ENCODE data around the gene TMTC1. TPM values are rescaled to one million over a fixed set of nuclear protein-coding genes. Genes with fewer than 3 reads are reported as not detected.

Gene TMTC1
- total RNA-seq, 1 donor from 2014 or later, result not detected

GRCh38 chr12:29672580-29672979 is 111.2 kb downstream of the TMTC1 start:
- DNase-seq (no peak), ATAC-seq (ENCODE audit: low read depth) (no peak)
- no peaks in the 10 kb centered on the region for H3K4me1 Mint-ChIP-seq
- POLR2A ChIA-PET, result no interaction called here
- no peaks in the 10 kb centered on the region for H3K27me3 Mint-ChIP-seq
- no peak for TF ChIP-seq CTCF (IDR thresholded peaks at IDR 0.05)
- CTCF ChIA-PET, result no interaction called here
- no peak overlapping the region for H3K27ac Mint-ChIP-seq
- no peaks in the 10 kb centered on the region for H3K9me3 Mint-ChIP-seq
- no peaks in the 10 kb centered on the region for H3K36me3 Mint-ChIP-seq (ENCODE audit: low read depth)
- intact Hi-C loops (cut with micrococcal nuclease), result no loop called here
- H3K4me3 Mint-ChIP-seq, result no peak overlapping the region

- CTCF ChIA-PET, result no interaction called here
- Mint-ChIP-seq H3K27me3 (no peaks in the 10 kb centered on the region), H3K4me3 (no peak overlapping the region), H3K9me3 (no peaks in the 10 kb centered on the region), H3K27ac (no peak overlapping the region), H3K36me3 (ENCODE audit: low read depth) (no peaks in the 10 kb centered on the region), H3K4me1 (no peaks in the 10 kb centered on the region)
- no peak for TF ChIP-seq CTCF (IDR thresholded peaks at IDR 0.05)
- POLR2A ChIA-PET, result no interaction called here
- intact Hi-C loops (cut with micrococcal nuclease), result no loop called here
- DNase-seq, result no peak
- ATAC-seq (ENCODE audit: low read depth), result no peak
Measured at GRCh38 chr12:29671742-29672141, 112.0 kb downstream of the TMTC1 start.

GRCh38 chr12:29667011-29667410 is 116.7 kb downstream of the TMTC1 start:
- CTCF ChIA-PET, result no interaction called here
- DNase-seq (no peak), ATAC-seq (ENCODE audit: low read depth) (no peak)
- TF ChIP-seq CTCF (IDR thresholded peaks at IDR 0.05), result no peak
- Mint-ChIP-seq H3K27ac (no peak overlapping the region), H3K4me1 (no peaks in the 10 kb centered on the region), H3K27me3 (no peaks in the 10 kb centered on the region), H3K4me3 (no peak overlapping the region), H3K36me3 (ENCODE audit: low read depth) (no peaks in the 10 kb centered on the region), H3K9me3 (no peaks in the 10 kb centered on the region)
- intact Hi-C loops (cut with micrococcal nuclease), result no loop called here
- POLR2A ChIA-PET, result no interaction called here

DNA sequence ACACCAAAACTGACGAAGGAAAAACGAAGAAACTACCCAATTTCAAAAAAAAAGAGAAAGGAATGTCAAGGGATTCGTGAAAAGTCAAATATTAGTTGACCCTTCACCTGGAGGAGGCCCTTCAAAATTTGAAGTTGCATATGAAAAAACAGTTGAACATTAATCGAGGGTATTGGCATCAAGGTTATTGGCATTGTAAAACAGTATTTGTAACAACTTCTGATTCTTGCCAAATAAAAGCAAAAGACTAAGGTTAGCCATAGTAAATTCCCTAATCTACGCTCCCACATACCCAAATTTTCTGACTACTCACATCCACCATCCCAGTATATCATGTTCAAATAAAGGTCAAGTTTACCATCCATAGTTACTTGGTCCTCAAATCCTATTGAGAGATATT is 118.6 kb downstream of the TMTC1 start:
- POLR2A ChIA-PET, result no interaction called here
- H3K4me1 Mint-ChIP-seq, result no peaks in the 10 kb centered on the region
- ATAC-seq (ENCODE audit: low read depth) (no peak), DNase-seq (no peak)
- no peak overlapping the region for H3K27ac Mint-ChIP-seq
- H3K36me3 Mint-ChIP-seq (ENCODE audit: low read depth), result no peaks in the 10 kb centered on the region
- H3K27me3 Mint-ChIP-seq, result no peaks in the 10 kb centered on the region
- no peaks in the 10 kb centered on the region for H3K9me3 Mint-ChIP-seq
- intact Hi-C loops (cut with micrococcal nuclease), result no loop called here
- CTCF ChIA-PET, result no interaction called here
- no peak overlapping the region for H3K4me3 Mint-ChIP-seq
- no peak for TF ChIP-seq CTCF (IDR thresholded peaks at IDR 0.05)

DNA sequence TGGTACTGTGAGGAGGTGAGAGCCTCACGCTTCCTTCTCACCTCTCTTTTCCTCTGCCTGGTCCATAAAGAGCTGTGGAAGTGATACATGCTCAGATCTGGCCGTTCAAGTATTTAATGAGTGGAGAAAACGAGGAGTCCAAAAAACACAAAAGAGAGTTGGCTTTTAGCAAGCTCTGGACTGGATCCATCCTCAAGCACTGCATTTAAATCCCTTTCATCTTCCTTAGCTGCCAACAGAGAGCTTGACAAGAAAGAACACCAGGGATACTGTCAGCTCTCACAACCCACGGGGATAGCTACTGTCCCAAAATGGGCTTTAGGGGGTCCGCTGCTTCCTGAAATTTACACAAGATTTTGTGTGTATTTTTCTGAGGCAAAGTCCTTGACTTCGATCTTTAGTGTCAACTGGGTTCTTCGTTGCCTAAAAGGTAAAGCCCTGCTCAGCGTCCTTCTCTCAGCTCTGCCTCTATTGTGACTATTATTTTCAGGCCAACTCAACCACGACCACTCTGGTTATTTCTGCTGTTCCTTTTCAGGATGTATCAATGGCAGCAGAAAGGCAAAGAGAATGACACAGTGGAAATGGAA is 120.9 kb downstream of the TMTC1 start:
- intact Hi-C loops (cut with micrococcal nuclease), result no loop called here
- H3K9me3 Mint-ChIP-seq, result no peaks in the 10 kb centered on the region
- no peaks in the 10 kb centered on the region for H3K36me3 Mint-ChIP-seq (ENCODE audit: low read depth)
- ChIA-PET POLR2A (no interaction called here), CTCF (no interaction called here)
- DNase-seq (no peak), ATAC-seq (ENCODE audit: low read depth) (no peak)
- H3K4me1 Mint-ChIP-seq, result no peaks in the 10 kb centered on the region
- no peak overlapping the region for H3K4me3 Mint-ChIP-seq
- TF ChIP-seq CTCF (IDR thresholded peaks at IDR 0.05), result no peak
- no peak overlapping the region for H3K27ac Mint-ChIP-seq
- H3K27me3 Mint-ChIP-seq, result no peaks in the 10 kb centered on the region
